GM12878 (cell line): Measurements from ENCODE around the gene STARD3. TPM values are rescaled to one million over a fixed set of nuclear protein-coding genes. Genes with fewer than 3 reads are reported as not detected.

Experiments
- ATAC-seq: fragments of 200-7000 bp; cut with Tn5 transposase; 3 replicates; pipeline ENCODE4 v1.9.1; 2020; ENCODE audit warnings: mild to moderate bottlenecking, moderate library complexity
- BruUV-seq: library from RNA; stranded (reverse); fragments of 400-500 nt; replicated peaks from 2 replicates; lab custom pipeline; 2021; lab: Mats Ljungman, UMichigan
- CTCF ChIA-PET: fragments of 300-600 bp; sonication (Branson Sonifier 250); formaldehyde crosslinking; extraction: SDS; loops from one replicate; lab custom pipeline; 2021; ENCODE audit warnings: inconsistent platforms; lab: Yijun Ruan, JAX
- POLR2A ChIA-PET: fragments of 350-600 bp; formaldehyde crosslinking; extraction: SDS; loops from one replicate; lab custom pipeline; 2021; ENCODE audit warnings: inconsistent platforms; lab: Charles Lee
- RAD21 ChIA-PET: fragments of 300-600 bp; sonication (Branson Sonifier 250); formaldehyde crosslinking; loops from one replicate; lab custom pipeline; 2023; ENCODE audit warnings: antibody characterized with exemption; ENCODE audit not compliant: unreplicated experiment; lab: Charles Lee
- SMC1A ChIA-PET: fragments of 300-600 bp; sonication (Branson Sonifier 250); formaldehyde crosslinking; loops from one replicate; lab custom pipeline; 2023; ENCODE audit not compliant: unreplicated experiment, uncharacterized antibody; lab: Charles Lee
- DNase-seq: peaks from one replicate; pipeline ENCODE4 v3.0.0-alpha.2; 2011; ENCODE audit warnings: low read depth, low spot score
- FAIRE-seq: peaks from 3 replicates; lab custom pipeline; 2011; peaks lifted over from hg19 to GRCh38; lab: Jason Lieb, UNC
- H2AFZ ChIP-seq: 2 replicates; pipeline ENCODE4 v1.6.0; 2011; ENCODE audit warnings: low read depth, low read length, control low read depth; ENCODE audit not compliant: control insufficient read depth
- H3K27ac ChIP-seq: 2 replicates; pipeline ENCODE4 v1.5.1; 2011; ENCODE audit warnings: control low read depth; ENCODE audit not compliant: control insufficient read depth, insufficient read depth
- H3K27me3 ChIP-seq, 2 experiments: replicated peaks in 1 of 2; 2 replicates each; pipeline versions ENCODE4 v1.6.0 to v1.6.1; 2011; ENCODE audit warnings: low read length in 1 of 2; ENCODE audit not compliant: control insufficient read depth in 2 of 2, insufficient read depth in 2 of 2
- H3K36me3 ChIP-seq, 2 experiments: 2 replicates each; pipeline ENCODE4 v1.5.1; 2011; ENCODE audit warnings: low read length in 1 of 2; ENCODE audit not compliant: control insufficient read depth in 2 of 2, insufficient read depth in 2 of 2
- H3K4me1 ChIP-seq: 2 replicates; pipeline ENCODE4 v1.6.1; 2011; ENCODE audit warnings: mild to moderate bottlenecking, low read length, moderate library complexity, mixed read lengths; ENCODE audit not compliant: control insufficient read depth, insufficient read depth
- H3K4me2 ChIP-seq: 2 replicates; pipeline ENCODE4 v1.6.0; 2011; ENCODE audit warnings: control low read depth; ENCODE audit not compliant: control insufficient read depth, insufficient read depth
- H3K4me3 ChIP-seq: fragments of 200-600 bp; sonication (generic); 2 replicates; pipeline ENCODE4 v1.5.1; 2016
- H3K79me2 ChIP-seq: 2 replicates; pipeline ENCODE4 v1.6.0; 2011; ENCODE audit warnings: low read length; ENCODE audit not compliant: control insufficient read depth, insufficient read depth
- H3K9ac ChIP-seq: 2 replicates; pipeline ENCODE4 v1.8.0; 2011; ENCODE audit warnings: low read length, control low read depth, mixed read lengths; ENCODE audit not compliant: control insufficient read depth, insufficient read depth
- H3K9me3 ChIP-seq: replicated peaks from 3 replicates; pipeline ENCODE4 v1.5.1; 2011; ENCODE audit warnings: mild to moderate bottlenecking, low read length; ENCODE audit not compliant: control insufficient read depth, insufficient read depth
- H4K20me1 ChIP-seq: 2 replicates; pipeline ENCODE4 v1.6.0; 2011; ENCODE audit not compliant: control insufficient read depth, insufficient read depth
- EGR1 ChIP-seq, 2 experiments: IDR thresholded peaks; 1 replicate in 1 of 2; 2 replicates in 1 of 2; pipeline ENCODE4 v1.6.1; 2011 to 2012; ENCODE audit warnings: low read depth in 2 of 2, low read length in 2 of 2, borderline replicate concordance in 1 of 2, mild to moderate bottlenecking in 1 of 2, moderate library complexity in 1 of 2
- ETV6 ChIP-seq, 2 experiments: fragments of 450-650 bp in 1 of 2; IDR thresholded peaks in 1 of 2; conservative IDR thresholded peaks in 1 of 2; 2 replicates each; pipeline ENCODE4 v1.6.1; 2014; ENCODE audit warnings: antibody characterized with exemption in 1 of 2, borderline replicate concordance in 1 of 2, low read depth in 1 of 2, mild to moderate bottlenecking in 1 of 2, moderate library complexity in 1 of 2
- FOXM1 ChIP-seq: IDR thresholded peaks from 2 replicates; pipeline ENCODE4 v1.6.1; 2012; ENCODE audit warnings: low read depth, mild to moderate bottlenecking, inconsistent platforms, low read length, moderate library complexity
- MTA2 ChIP-seq: fragments of 450-650 bp; IDR thresholded peaks from 2 replicates; pipeline ENCODE4 v1.6.1; 2016; ENCODE audit warnings: low read depth, mild to moderate bottlenecking, moderate library complexity
- NR2C1 ChIP-seq: fragments of 450-650 bp; IDR thresholded peaks from 2 replicates; pipeline ENCODE4 v1.6.1; 2017; ENCODE audit warnings: antibody characterized with exemption, mild to moderate bottlenecking, moderate library complexity
- POLR2AphosphoS5 ChIP-seq: IDR thresholded peaks from 2 replicates; pipeline ENCODE4 v1.6.1; 2011; ENCODE audit warnings: mild to moderate bottlenecking, low read length, inconsistent platforms
- RAD21 ChIP-seq: IDR thresholded peaks from 2 replicates; pipeline ENCODE4 v1.6.1; 2011; ENCODE audit warnings: mild to moderate bottlenecking, low read depth, low read length, moderate library complexity; ENCODE audit not compliant: insufficient read depth
- RCOR1 ChIP-seq: conservative IDR thresholded peaks from 2 replicates; pipeline ENCODE4 v1.6.1; 2012; ENCODE audit warnings: low read depth, low read length, improper control_type of control experiment
- SP1 ChIP-seq: IDR thresholded peaks from one replicate; pipeline ENCODE4 v1.6.1; 2011; ENCODE audit warnings: low read depth, low read length
- SUPT20H ChIP-seq: IDR thresholded peaks from 2 replicates; pipeline ENCODE4 v1.6.1; 2011; ENCODE audit warnings: low read depth, mild to moderate bottlenecking, low read length, moderate library complexity, borderline replicate concordance; ENCODE audit not compliant: control insufficient read depth
- ZBTB33 ChIP-seq: fragments of 450-650 bp; IDR thresholded peaks from 2 replicates; pipeline ENCODE4 v1.6.1; 2017; ENCODE audit warnings: mild to moderate bottlenecking
- ZNF592 ChIP-seq: fragments of 450-650 bp; IDR thresholded peaks from 2 replicates; pipeline ENCODE4 v1.6.1; 2017; ENCODE audit warnings: mild to moderate bottlenecking, moderate library complexity
- ZNF622 ChIP-seq: fragments of 450-650 bp; IDR thresholded peaks from 2 replicates; pipeline ENCODE4 v1.6.1; 2017; ENCODE audit warnings: mild to moderate bottlenecking, inconsistent platforms
- ZSCAN29 ChIP-seq: fragments of 450-650 bp; IDR thresholded peaks from 2 replicates; pipeline ENCODE4 v1.6.1; 2017; ENCODE audit warnings: mild to moderate bottlenecking, moderate library complexity
- WGBS: methylation state at CpG from one replicate; pipeline ENCODE4 v1.1.6; 2016; ENCODE audit warnings: low lambda C conversion rate; ENCODE audit not compliant: insufficient replicate concordance, insufficient coverage; ENCODE audit errors: missing lambda C conversion rate; 5-methylcytosine and 5-hydroxymethylcytosine counted together
- in situ Hi-C: fragments of 300-500 bp; cut with MboI; formaldehyde crosslinking; loops from 9 replicates; pipeline ENCODE4 v1.14.3; 2018; ENCODE audit warnings: mixed read lengths
- intact Hi-C: fragments of 100-400 bp; cut with micrococcal nuclease; formaldehyde crosslinking; loops from one replicate; pipeline ENCODE4 v1.14.2; 2022; ENCODE audit not compliant: unreplicated experiment
- polyA plus RNA-seq, 11 experiments: library from polyadenylated mRNA; depleted of rRNA in 4 of 11; unstranded in 6 of 11; stranded (reverse) in 5 of 11; fragments of >200 nt; fragmentation: Nextera tagmentation in 4 of 11; fragmentation: Illumina TruSeq in 1 of 11; extraction: Ambion mirVana in 4 of 11; extraction: Trizol in 1 of 11; gene quantifications; 1 replicate in 1 of 11; 2 replicates in 10 of 11; pipeline versions ENCODE4 v1.2.1 to v1.2.3, GENCODE V29; 2011 to 2016; ENCODE audit warnings: inconsistent platforms in 2 of 11, missing spikeins in 2 of 11, low read depth in 1 of 11
- total RNA-seq, 4 experiments: library from RNA; depleted of rRNA in 3 of 4; stranded (reverse); fragments of >200 nt in 3 of 4; fragmentation: Illumina TruSeq in 1 of 4; extraction: Trizol in 1 of 4; gene quantifications; 2 replicates each; pipeline versions ENCODE4 v1.2.1 to v1.2.3, GENCODE V29; 2013 to 2021

STARD3 gene
- total and polyA plus RNA-seq, 10 of the 15 experiments (the other 5 are each of a cell fraction or from before 2014, with no cell fraction given): 0.08 to 62.7 (median 27.5) TPM

- H3K4me2 ChIP-seq: no peak overlapping the region
- CTCF ChIA-PET: interaction anchor here (0.9 to 1.7 kb wide), 3 partner anchors 29 to 60 kb away, joined by 4 to 9 read pairs (median 6); no protein-coding TSS in a partner anchor
- no peak overlapping the region for H3K27ac ChIP-seq
- H4K20me1 ChIP-seq: no peaks in the 10 kb centered on the region
- FAIRE-seq (no peak), DNase-seq (no peak), ATAC-seq (no peak)
- 76% methylated on average over 9 of the region's 9 CpGs for WGBS
- RAD21 ChIA-PET: no interaction called here
- H3K36me3 ChIP-seq: no peaks in the 10 kb centered on the region
- no peak overlapping the region for H2AFZ ChIP-seq
- POLR2A ChIA-PET: interaction anchor here (0.7 kb wide), 1 partner anchor 842 kb away, joined by 5 read pairs; a partner anchor contains a TSS
- H3K4me3 ChIP-seq: no peak overlapping the region
- no peaks in the 10 kb centered on the region for H3K27me3 ChIP-seq
- intact Hi-C loops (no loop called here), in situ Hi-C loops (no loop called here)
- H3K4me1 ChIP-seq: peaks cover 20% of the 10 kb centered on the region
- SMC1A ChIA-PET: interaction anchor here (0.9 to 1.2 kb wide), 2 partner anchors 11 to 54 kb away, joined by 3 read pairs; partner anchors contain the start of gene GRB7
- no TSS peak for BruUV-seq
- no peaks in the 10 kb centered on the region for H3K9me3 ChIP-seq
- H3K9ac ChIP-seq: no peak overlapping the region
- H3K79me2 ChIP-seq: no peaks in the 10 kb centered on the region; the same call in 1 of the 2 replicates
- TF ChIP-seq ZBTB33: no peak
- TF ChIP-seq FOXM1: no peak
- no peak for TF ChIP-seq EGR1 (IDR thresholded peaks at IDR 0.05; ENCODE audit: borderline replicate concordance in 1 of 2, low read depth in 2 of 2, low read length in 2 of 2)
- TF ChIP-seq ZNF592: no peak
- no peak for TF ChIP-seq RAD21
- TF ChIP-seq ZSCAN29: no peak
- no peak for TF ChIP-seq ZNF622
- TF ChIP-seq NR2C1: no peak
- TF ChIP-seq MTA2: no peak
- TF ChIP-seq SP1: no peak
- no peak for TF ChIP-seq POLR2AphosphoS5
- no peak for TF ChIP-seq RCOR1
- no peak for TF ChIP-seq ETV6 (conservative IDR thresholded peaks at IDR 0.05 in 1 of 2, IDR thresholded peaks at IDR 0.05 in 1 of 2; ENCODE audit: borderline replicate concordance in 1 of 2, low read depth in 1 of 2)
- no peak for TF ChIP-seq SUPT20H
These were observed 46.5 kb downstream of the STARD3 start for GRCh38 chr17:39683295-39683939.
